ENCODE measurements around the gene ZMYND8.
"Not testable (repeated sequence)": the region's sequence is repeated elsewhere in the genome, so short reads cannot be mapped to it uniquely, and the experiment has no call there.

Gene ZMYND8
- 16.2 to 78.0 (median 57.6) reads per million in 17 experiments for total RNA-seq

GRCh38 chr20:47356526-47357295 lies at the start of gene ZMYND8:
TSS of gene ZMYND8 (minus strand) at chr20:47356699. CDS start at chr20:47356670, 29 bp downstream.
- DNase-seq: peak; percentile 90 to 99 (median 92)

DNA sequence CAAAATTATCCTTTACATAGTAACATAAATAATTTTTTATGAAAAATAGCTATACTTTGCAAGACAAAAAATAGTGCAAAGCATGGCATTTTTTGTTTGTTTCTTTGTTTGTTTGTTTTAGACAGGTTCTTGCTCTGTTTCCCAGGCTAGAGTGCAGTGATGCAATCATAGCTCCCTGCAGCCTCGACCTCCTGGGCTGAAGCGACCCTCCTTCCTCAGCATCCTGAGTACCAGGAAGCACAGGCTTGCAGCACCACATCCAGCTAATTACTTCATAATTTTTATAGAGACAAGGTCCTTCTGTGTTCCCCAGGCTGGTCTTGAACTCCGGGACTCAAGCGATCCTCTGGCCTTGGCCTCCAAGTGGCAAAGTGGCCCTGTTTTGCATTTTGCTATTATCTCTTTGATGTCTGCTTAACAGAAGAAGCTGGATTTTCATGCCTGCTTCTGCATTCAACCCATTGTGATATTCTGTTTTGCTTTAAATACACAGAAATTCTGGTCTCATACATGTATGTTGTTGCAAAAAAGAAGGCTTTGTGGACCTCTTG lies 49.4 kb upstream of the ZMYND8 start:
- no peak for DNase-seq

DNA sequence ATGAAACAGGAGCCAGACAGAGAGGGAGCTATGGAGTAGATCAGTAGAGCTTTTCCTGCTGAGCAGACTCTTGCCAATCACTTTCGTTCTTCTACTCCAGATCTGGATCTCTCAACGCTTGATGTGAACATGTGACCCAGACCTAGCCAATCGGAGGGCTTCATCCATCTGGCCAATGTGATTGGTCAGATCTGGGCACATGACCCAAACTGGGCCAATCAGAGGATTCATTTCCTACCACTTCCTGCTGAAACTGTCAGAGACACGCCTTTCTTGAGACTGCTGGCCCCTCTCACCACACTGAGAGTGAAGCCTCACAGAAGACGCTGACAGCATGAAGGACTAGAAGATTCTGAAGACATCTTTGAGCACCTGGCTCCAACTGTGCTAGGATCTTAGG lies 44.2 kb upstream of the ZMYND8 start:
- no peak for DNase-seq

- no peak for DNase-seq
Observed at GRCh38 chr20:47397652-47398301, 41.3 kb upstream of the ZMYND8 start.

GRCh38 chr20:47396762-47397476 lies 40.4 kb upstream of the ZMYND8 start:
- no peak for DNase-seq

- DNase-seq: not testable (repeated sequence)
Observed at GRCh38 chr20:47393796-47394514, 37.5 kb upstream of the ZMYND8 start.

DNA sequence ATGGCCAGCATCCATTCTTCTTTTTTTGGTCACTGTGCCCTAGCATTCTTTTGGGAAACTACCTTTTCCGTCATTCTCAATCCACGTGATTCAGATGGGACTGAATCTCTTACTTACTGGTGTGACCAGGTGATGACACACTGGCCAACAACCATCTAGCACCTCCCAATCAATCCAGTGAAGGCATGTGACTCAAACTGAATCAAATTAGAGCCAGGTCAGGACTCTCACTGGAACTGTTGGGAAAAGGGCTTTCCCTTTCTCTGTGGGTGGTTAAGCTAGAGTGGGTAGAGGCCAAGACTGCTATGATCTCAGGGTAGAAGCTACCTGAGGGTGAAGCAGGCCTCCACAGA lies 36.2 kb upstream of the ZMYND8 start:
- no peak for DNase-seq

DNA sequence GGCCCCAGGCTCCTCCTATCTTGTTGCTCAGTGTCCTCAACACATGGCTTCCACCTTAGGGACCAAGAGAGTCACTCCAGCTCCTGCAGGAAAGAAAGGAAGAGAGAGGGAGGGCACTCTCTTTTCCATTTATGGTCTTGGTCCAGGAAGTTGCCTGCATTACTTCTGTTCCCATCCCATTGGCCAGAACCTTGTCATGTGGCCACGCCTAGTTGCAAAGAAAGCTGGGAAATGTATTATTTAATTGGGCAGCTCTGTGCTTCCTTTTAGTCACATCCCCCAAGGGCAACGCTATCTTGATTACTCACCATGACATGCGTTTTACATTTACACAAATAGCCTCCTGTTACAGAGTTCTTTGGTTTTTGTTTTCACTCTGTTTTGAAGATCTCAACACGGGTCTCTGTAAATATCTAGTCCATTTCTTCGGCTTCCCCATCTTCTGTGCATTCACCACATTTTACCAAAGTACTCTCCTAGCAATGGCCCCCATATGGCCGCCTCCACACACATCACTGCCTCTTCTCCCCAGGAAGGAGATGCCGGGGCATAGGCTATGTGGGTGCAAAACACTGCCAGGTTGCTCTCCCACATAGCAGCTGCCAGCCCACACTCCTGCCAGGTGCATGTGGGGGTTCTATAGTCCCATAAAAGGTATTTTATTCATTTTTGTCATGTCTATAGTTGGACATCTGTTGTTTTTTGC lies 35.7 kb upstream of the ZMYND8 start:
- DNase-seq: peak; percentile 69 to 84 (median 76)

- no peak for DNase-seq
Observed at GRCh38 chr20:47391276-47392010, 34.9 kb upstream of the ZMYND8 start.

GRCh38 chr20:47389867-47390347 lies 33.4 kb upstream of the ZMYND8 start:
- DNase-seq: peak; percentile 49 to 80 (median 67)

- DNase-seq: not testable (repeated sequence)
Observed at GRCh38 chr20:47385968-47386367, 29.5 kb upstream of the ZMYND8 start.

DNA sequence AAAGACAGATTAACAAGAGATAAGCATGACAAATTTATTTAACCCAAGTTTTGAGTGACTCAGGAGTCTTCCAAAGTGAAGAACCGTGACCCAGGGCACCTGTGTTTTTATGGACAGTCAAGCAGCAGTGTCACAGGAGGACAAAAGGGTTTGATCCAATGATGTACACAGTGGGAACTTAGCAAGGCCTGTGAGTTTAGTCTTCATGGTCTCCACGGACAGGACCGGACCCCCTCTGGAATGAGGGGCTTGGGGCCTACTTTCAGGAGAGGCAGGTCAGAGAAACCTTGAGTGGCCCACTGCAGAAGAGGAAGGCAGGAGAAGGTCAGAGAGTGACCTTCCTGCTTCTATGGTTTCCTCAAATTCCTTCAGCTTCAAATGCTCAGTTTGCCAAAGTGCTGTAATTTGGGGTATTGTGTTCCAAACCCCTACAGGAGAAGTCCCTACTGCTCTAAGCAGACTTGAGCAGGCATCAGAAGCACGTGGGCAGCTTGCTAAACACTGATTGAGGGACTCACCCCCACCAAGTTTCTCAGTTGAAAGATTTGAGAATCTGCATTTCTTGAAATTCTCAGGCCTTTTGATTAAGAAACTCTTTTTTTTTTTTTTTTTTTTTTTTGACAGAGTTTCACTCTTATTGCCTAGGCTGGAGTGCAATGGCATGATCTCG lies 26.4 kb upstream of the ZMYND8 start:
- DNase-seq: peak; percentile 48 to 78 (median 66)

DNA sequence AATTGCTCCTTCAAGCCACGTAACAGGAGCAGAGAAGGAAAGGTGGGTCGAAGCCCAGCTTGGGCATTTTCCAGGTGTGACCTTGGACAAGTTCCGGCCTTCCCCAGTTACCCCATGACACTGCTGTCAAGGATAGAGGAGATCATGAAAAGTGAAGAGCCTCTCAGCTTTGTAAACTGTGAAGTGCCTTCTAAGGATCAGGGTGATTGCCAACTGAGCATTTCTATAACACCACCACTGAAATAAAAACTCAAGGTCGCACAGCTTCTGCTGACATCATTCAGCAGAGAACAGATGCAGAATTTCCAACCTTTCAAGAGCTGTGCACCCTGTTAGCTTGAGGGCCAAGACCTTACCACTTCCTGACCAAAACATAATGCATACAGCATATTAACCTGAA lies 24.0 kb upstream of the ZMYND8 start:
- no peak for DNase-seq

GRCh38 chr20:47379433-47380150 lies 23.1 kb upstream of the ZMYND8 start:
- peak; percentile 51 to 78 (median 76) for DNase-seq

GRCh38 chr20:47377122-47377722 lies 20.7 kb upstream of the ZMYND8 start:
- no peak for DNase-seq

- peak in 2 of 4 experiments; percentile 16 to 18 for DNase-seq
Observed at GRCh38 chr20:47376096-47376643, 19.7 kb upstream of the ZMYND8 start.

DNA sequence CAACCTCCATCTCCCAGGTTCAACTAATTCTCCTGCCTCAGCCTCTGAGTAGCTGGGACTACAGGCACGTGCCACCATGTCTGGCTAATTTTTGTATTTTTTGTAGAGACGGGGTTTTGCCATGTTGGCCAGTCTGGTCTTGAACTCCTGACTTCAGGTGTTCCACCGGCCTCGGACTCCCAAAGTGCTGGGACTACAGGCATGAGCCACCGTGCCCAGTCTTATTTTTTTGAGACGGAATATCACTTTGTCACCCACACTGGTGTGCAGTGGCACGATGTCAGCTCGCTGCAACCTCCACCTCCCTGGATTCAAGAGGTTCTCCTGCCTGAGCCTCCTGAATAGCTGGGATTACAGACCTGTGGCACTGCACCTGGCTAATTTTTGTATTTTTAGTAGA lies 17.6 kb upstream of the ZMYND8 start:
- DNase-seq: not testable (repeated sequence)

DNA sequence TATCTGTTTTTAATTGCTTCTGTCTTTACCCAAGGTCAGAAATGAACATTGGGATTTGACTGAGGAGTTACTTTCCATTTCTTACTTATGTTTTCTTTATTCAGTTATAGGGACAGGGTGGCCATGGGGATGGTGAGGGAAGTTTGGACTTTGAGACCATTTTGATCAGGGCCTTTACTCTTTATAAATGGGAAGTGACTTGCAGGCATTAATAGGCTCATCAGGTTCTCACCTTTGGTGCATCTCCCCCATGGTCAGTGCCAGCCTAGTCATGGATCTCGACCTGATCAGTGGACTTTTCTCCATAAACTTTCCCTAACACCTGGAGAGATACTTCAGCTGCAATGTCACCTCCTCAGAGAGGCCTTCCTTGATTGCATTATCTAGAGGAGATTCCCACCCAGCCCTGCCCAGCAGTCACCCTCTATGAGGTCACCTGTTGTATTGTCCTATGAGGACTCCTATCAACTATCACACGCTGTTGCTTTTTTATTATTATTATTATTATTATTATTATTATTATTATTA lies 16.8 kb upstream of the ZMYND8 start:
- DNase-seq: no peak
